ENCODE measurements around the gene EPM2AIP1.
"Not testable (repeated sequence)": the region's sequence is repeated elsewhere in the genome, so short reads cannot be mapped to it uniquely, and the experiment has no call there.

Gene EPM2AIP1

DNA sequence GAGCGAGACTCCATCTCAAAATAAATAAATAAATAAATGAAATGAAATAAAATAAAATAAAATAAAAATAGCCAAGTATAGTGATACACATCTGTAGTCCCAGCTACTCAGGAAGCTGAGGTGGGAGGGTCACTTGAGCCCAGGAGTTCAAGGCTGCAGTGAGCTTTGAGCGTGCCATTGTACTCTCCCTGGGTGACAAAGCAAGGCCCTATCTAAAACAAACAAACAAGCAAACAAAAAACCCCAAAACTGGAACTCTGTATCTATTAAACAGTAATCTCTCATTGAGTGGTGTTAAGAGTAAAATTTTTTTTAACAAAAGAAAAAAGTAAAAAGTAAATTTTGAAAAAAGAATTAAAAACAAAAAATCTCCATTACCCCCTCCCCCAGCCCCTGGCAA, 20.8 kb downstream of the EPM2AIP1 start:
- no peaks in the 10 kb centered on the region for H3K9me3 Mint-ChIP-seq
- H3K27ac Mint-ChIP-seq, result no peak overlapping the region
- H3K36me3 Mint-ChIP-seq (ENCODE audit: low read depth), result peaks cover 27% of the 10 kb centered on the region
- H3K4me3 Mint-ChIP-seq, result no peak overlapping the region
- H3K27me3 Mint-ChIP-seq (ENCODE audit: low read depth), result no peaks in the 10 kb centered on the region
- peaks cover 25% of the 10 kb centered on the region for H3K4me1 Mint-ChIP-seq (ENCODE audit: low read depth)

DNA sequence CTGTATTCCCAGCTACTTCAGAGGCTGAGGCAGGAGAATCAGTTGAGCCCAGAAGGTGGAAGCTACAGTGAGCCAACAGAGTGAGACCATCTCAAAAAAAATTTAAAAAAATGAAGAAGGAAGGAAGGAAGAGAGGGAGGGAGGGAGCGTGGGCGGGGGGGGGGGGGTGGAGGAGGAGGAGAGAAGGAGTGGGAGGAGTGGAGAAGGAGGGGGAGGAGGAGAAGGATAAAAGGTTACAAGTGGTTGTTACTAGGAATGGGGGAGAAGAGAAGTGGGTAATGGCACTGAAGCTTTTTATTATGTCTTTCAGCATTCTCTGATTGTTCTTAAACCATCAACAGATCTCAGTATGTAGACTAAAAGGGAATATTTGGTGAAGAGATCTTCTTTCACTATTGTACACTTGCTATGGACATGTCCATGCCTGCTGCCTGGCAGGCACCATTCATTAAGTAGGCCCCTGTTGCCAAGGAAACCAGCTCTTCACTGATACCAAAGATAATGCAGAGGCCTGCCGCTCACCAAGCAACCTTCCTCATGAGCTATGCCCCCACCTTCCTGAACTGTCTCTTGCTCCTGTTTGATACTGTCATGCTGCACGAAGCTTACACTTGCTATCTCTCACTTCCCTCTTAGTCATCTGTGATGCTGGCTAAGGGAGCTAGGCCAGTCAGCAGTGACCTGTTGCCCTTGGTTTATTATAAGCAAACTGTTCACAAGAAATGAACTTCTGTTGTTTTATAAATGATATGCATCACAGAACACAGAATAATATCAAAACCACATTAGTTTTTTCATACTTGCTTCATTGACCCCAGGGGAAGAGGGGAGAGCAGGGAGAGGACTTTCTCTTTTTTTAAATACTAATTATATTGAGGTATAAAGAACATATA, 23.1 kb downstream of the EPM2AIP1 start:
- no peaks in the 10 kb centered on the region for H3K9me3 Mint-ChIP-seq
- H3K4me3 Mint-ChIP-seq, result peak overlapping the region; percentile 18
- peaks cover 14% of the 10 kb centered on the region for H3K36me3 Mint-ChIP-seq (ENCODE audit: low read depth)

DNA sequence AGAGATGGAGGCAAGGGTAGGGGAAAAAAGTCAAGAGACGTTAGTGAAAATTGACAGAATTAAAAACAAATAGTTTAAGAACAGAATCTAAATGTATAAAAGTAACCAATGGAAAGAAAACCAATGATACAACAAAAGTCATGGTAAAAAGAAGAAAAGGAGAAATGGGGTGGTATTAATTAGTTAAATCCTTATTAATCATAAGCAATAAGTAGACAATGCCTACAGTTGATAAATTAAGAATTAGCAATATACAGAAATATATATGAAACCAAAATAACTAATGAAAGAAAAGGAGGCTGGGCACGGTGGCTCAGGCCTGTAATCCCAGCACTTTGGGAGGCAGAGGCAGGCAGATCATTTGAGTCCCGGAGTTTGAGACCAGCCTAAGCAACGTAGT, 23.8 kb downstream of the EPM2AIP1 start:
- peak overlapping the region; percentile 18 for H3K4me3 Mint-ChIP-seq
- peaks cover 27% of the 10 kb centered on the region for H3K4me1 Mint-ChIP-seq (ENCODE audit: low read depth)
- H3K36me3 Mint-ChIP-seq (ENCODE audit: low read depth), result peaks cover 13% of the 10 kb centered on the region
- no peaks in the 10 kb centered on the region for H3K27me3 Mint-ChIP-seq (ENCODE audit: low read depth)
- no peaks in the 10 kb centered on the region for H3K9me3 Mint-ChIP-seq
- no peak overlapping the region for H3K27ac Mint-ChIP-seq

More for the DNA sequence above, 23.1 kb downstream of the EPM2AIP1 start:
- peaks cover 26% of the 10 kb centered on the region for H3K4me1 Mint-ChIP-seq (ENCODE audit: low read depth)
- H3K27ac Mint-ChIP-seq, result peak overlapping the region; percentile 0
- no peaks in the 10 kb centered on the region for H3K27me3 Mint-ChIP-seq (ENCODE audit: low read depth)

DNA sequence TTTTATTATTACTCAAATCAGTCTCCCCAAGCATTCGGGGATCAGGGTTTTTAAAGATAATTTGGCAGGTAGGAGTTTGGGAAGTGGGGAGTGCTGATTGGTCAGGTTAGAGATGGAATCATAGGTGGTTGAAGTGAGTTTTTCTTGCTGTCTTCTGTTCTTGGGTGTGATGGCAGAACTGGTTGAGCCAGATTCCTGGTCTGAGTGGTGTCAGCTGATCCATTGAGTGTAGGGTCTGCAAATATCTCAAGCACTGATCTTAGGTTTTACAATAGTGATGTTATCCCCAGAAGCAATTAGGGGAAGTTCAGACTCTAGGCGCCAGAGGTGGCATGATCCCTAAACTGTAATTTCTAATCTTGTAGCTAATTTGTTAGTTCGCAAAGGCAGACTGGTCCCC, 27.5 kb downstream of the EPM2AIP1 start:
- Mint-ChIP-seq H3K4me1 (ENCODE audit: low read depth) (peaks cover 13% of the 10 kb centered on the region), H3K4me3 (no peak overlapping the region), H3K9me3 (no peaks in the 10 kb centered on the region), H3K27me3 (ENCODE audit: low read depth) (no peaks in the 10 kb centered on the region), H3K36me3 (ENCODE audit: low read depth) (peaks cover 1% of the 10 kb centered on the region), H3K27ac (no peak overlapping the region)

DNA sequence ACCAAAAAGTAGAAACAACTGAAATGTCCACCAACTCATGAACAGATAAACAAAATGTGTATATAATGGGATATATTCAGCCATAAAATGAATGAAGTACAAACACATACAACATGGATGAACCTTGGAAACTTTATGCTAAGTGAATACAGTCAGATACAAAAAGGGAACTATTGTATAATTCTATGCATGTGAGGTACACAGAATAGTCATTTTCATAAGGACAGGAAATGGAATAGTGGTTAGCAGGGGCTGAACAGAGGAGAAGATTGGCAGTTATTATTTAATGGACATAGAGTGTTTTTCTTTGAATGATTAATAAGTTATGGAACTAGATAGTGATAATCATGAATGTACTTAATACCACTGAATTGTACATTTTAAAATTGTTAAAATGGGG, 28.1 kb downstream of the EPM2AIP1 start:
- Mint-ChIP-seq H3K4me1 (ENCODE audit: low read depth) (peaks cover 9% of the 10 kb centered on the region), H3K4me3 (no peak overlapping the region), H3K36me3 (ENCODE audit: low read depth) (peaks cover 1% of the 10 kb centered on the region), H3K9me3 (no peaks in the 10 kb centered on the region), H3K27ac (no peak overlapping the region), H3K27me3 (ENCODE audit: low read depth) (no peaks in the 10 kb centered on the region)

DNA sequence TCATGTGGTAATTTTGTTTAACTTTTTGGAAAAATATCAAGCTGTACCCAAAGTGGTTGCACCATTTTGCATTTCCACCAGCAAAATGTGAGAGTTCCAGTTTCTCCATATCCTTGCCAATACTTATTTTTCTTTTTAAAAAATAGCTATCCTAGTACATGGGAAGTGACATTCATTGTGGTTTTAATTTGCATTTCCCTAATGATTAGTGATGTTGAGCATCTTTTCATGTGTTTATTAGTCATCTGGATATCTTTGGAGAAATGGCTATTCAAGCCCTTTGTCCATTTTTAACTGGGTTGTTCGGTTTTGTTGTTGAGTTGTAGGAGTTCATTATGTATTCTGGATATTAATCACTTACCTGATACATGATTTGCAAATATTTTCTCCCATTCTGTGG, 28.6 kb downstream of the EPM2AIP1 start:
- H3K4me1 Mint-ChIP-seq (ENCODE audit: low read depth), result peaks cover 6% of the 10 kb centered on the region
- H3K27me3 Mint-ChIP-seq (ENCODE audit: low read depth), result no peaks in the 10 kb centered on the region
- no peak overlapping the region for H3K4me3 Mint-ChIP-seq
- H3K36me3 Mint-ChIP-seq (ENCODE audit: low read depth), result peaks cover 1% of the 10 kb centered on the region
- no peaks in the 10 kb centered on the region for H3K9me3 Mint-ChIP-seq
- H3K27ac Mint-ChIP-seq, result no peak overlapping the region

DNA sequence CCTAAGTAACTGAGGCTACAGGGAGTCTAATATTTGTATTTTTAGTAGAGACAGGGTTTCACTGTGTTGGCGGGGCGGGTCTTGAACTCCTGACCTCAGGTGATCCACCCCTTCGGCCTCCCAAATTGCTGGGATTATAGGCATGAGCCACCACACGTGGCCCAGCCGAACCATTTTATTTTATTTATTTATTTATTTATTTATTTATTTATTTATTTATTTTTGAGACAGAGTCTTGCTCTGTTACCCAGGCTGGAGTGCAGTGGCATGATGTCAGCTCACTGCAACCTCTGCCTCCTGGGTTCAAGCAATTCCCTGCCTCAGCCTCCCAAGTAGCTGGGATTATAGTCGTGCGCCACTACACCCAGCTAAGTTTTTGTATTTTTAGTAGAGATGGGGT, 29.9 kb downstream of the EPM2AIP1 start:
- H3K4me1 Mint-ChIP-seq (ENCODE audit: low read depth); H3K27ac Mint-ChIP-seq; H3K4me3 Mint-ChIP-seq; H3K9me3 Mint-ChIP-seq; H3K36me3 Mint-ChIP-seq (ENCODE audit: low read depth); H3K27me3 Mint-ChIP-seq (ENCODE audit: low read depth): not testable (repeated sequence)

DNA sequence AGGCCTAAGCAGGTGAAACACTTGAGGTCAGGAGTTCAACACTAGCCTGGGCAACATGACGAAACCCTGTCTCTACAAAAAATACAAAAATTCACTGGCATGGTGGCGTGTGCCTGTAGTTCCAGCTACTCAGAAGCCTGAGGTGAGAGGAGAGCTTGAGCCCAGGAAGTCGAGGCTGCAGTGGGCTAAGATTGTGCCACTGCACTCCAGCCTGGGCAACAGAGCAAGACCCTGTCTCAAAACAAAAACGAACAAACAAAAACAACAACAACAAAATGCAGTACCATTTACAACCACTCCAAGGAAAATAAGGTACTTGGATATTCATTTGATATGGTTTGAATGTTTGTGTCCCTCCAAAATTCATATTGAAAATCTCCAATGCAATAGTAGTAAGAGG, 32.4 kb downstream of the EPM2AIP1 start:
- H3K4me1 Mint-ChIP-seq (ENCODE audit: low read depth), result peaks cover 9% of the 10 kb centered on the region
- H3K36me3 Mint-ChIP-seq (ENCODE audit: low read depth), result no peaks in the 10 kb centered on the region
- no peaks in the 10 kb centered on the region for H3K27me3 Mint-ChIP-seq (ENCODE audit: low read depth)
- no peak overlapping the region for H3K4me3 Mint-ChIP-seq
- no peaks in the 10 kb centered on the region for H3K9me3 Mint-ChIP-seq
- no peak overlapping the region for H3K27ac Mint-ChIP-seq

DNA sequence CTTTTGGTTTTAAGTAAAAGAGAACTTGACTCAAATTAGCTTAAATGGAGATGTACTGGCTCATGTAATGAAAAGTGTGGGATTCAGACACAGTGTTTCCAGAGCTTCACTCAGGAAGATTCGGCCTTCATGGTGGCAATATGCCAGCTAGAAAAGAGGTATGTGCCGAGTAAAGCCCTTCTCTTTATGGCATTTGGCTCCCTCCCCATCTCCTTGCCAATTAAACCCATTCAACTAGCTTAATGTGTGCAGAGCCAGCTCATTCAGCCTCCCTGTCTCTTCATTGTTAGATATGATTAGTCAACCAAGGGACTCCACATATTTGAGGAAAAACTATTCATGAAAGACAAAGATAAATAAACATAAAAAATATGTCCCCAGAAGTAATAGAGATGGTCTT, 33.1 kb downstream of the EPM2AIP1 start:
- Mint-ChIP-seq H3K27me3 (ENCODE audit: low read depth) (peaks cover under 1% of the 10 kb centered on the region), H3K4me1 (ENCODE audit: low read depth) (peaks cover 9% of the 10 kb centered on the region), H3K27ac (no peak overlapping the region), H3K9me3 (no peaks in the 10 kb centered on the region), H3K36me3 (ENCODE audit: low read depth) (no peaks in the 10 kb centered on the region), H3K4me3 (no peak overlapping the region)

DNA sequence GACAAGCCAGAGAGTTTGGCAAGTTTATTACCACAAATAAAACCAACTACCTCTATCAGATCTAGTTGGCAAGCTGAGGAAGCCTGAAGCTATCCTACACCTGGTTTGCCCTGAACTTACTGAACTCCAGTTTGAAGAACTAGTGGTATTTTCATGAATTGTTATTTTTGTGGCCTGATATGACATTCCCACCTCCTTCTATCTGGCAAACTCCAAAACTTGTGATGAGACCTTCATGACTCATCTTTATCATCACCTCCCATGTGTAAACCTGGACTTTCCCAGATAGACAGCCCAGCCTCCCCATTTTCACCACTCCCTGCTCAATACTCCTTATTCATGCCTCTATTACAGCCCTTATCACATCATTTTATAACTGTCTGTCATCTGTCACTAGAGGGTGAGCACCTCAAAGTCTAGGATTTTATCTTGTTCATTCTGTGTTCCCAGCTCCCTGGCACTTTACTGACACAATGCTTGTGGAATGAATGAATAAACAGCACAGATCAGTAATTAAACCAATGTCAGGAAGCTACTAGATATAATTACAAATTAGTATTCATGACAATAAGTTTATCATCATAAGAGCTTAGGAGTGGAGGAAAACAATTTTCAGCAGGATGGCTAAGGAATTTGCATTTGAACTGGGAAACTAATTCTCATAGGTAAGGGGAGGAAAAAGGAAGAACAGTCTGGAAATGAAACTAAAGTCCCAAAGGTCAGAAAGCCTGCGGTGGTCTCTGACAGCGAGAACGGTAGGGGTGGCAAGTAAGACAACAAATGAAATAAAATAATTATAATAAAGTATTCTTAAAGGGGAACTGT, 34.9 kb downstream of the EPM2AIP1 start:
- H3K4me1 Mint-ChIP-seq (ENCODE audit: low read depth), result peaks cover 7% of the 10 kb centered on the region
- H3K36me3 Mint-ChIP-seq (ENCODE audit: low read depth), result no peaks in the 10 kb centered on the region
- peaks cover 3% of the 10 kb centered on the region for H3K27me3 Mint-ChIP-seq (ENCODE audit: low read depth)
- no peak overlapping the region for H3K27ac Mint-ChIP-seq
- H3K9me3 Mint-ChIP-seq, result no peaks in the 10 kb centered on the region
- H3K4me3 Mint-ChIP-seq, result no peak overlapping the region

DNA sequence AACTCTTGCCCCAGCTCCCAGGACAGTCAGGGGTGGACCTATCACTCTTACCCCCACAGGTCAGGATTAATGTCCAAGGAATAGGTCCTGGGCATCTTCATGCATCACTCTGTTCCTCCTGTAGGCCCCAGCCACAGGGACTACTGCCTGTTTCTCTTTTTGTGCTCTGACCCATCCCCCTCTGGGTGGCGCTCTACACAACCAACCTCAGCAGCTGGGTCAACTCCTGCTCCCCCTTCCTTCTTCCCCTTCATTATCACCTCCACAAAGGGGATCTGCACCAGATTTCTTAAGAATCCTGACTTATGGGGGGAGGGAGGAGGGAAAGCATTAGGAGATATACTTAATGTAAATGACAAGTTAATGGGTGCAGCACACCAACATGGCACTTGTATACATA, 35.9 kb downstream of the EPM2AIP1 start:
- Mint-ChIP-seq H3K4me3 (no peak overlapping the region), H3K4me1 (ENCODE audit: low read depth) (peaks cover 7% of the 10 kb centered on the region), H3K9me3 (no peaks in the 10 kb centered on the region), H3K27me3 (ENCODE audit: low read depth) (peaks cover 9% of the 10 kb centered on the region), H3K36me3 (ENCODE audit: low read depth) (no peaks in the 10 kb centered on the region), H3K27ac (no peak overlapping the region)

DNA sequence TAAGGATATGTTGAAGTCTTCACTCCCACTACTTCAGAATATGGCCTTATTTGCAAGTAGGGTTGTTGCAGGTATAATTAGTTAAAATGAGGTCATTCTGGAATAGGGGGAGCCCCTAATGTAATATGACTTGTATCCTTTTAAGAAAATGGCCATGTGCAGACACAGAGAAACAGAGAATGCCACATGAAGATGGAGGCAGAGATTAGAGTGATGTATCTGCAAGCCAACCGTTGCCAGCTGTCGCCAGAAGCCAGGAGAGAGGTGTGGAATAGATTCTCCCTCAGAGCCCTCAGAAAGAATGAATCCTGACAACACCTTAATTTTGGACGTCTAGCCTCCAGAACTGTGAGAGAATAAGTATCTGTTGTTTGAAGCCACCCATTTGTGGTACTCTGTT, 36.8 kb downstream of the EPM2AIP1 start:
- no peak overlapping the region for H3K4me3 Mint-ChIP-seq
- H3K4me1 Mint-ChIP-seq (ENCODE audit: low read depth), result peaks cover 7% of the 10 kb centered on the region
- H3K9me3 Mint-ChIP-seq, result no peaks in the 10 kb centered on the region
- no peak overlapping the region for H3K27ac Mint-ChIP-seq
- peaks cover 9% of the 10 kb centered on the region for H3K27me3 Mint-ChIP-seq (ENCODE audit: low read depth)
- no peaks in the 10 kb centered on the region for H3K36me3 Mint-ChIP-seq (ENCODE audit: low read depth)

DNA sequence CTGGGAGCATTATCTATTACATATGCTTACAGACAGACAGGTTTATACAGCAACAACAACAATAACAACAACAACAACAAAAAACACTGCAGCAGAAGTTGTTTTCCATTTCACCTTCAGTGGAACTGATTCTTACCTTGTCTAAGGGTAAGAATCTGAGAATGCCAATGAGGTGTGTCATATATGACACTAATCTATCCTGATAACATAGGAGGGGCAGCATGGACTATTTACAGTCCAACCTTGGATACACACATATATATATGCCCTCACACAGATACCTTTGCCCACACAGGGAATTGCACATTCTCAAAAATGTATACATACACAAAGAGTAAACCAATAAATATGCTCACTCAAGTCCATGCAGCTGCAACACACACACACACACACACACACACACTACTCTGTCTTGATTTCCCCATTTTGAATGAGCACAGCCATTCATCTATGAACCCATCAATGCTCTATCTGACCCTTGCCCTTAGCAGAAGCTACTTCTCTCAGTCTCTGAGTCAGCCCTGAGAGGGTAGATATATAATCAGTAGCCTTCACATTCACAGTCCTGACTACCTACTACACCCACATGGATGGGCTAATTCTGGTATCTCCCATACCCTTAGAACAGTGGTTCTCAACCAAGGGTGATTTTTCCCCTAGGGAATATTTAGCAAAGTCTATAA, 38.3 kb downstream of the EPM2AIP1 start:
- peaks cover under 1% of the 10 kb centered on the region for H3K9me3 Mint-ChIP-seq
- peaks cover 7% of the 10 kb centered on the region for H3K4me1 Mint-ChIP-seq (ENCODE audit: low read depth)
- no peak overlapping the region for H3K4me3 Mint-ChIP-seq
- no peaks in the 10 kb centered on the region for H3K36me3 Mint-ChIP-seq (ENCODE audit: low read depth)
- H3K27me3 Mint-ChIP-seq (ENCODE audit: low read depth), result peaks cover 11% of the 10 kb centered on the region
- H3K27ac Mint-ChIP-seq, result no peak overlapping the region

DNA sequence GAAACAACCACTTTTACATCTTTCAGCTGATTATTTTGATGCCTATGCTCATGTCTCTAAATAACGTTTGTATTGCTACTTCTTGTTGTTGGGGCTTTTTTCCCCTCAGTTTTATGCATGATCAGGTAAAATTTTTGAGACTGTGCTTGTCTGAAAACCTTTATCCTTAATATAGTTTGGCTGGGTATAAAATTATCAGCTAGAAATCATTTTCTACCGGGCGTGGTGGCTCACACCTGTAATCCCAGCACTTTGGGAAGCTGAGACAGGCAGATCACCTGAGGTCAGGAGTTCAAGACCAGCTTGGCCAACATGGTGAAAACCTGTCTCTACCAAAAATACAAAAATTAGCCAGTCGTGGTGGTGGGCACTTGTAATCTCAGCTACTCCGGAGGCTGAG, 45.1 kb downstream of the EPM2AIP1 start:
- H3K4me3 Mint-ChIP-seq; H3K27ac Mint-ChIP-seq; H3K4me1 Mint-ChIP-seq (ENCODE audit: low read depth): not testable (repeated sequence)
- Mint-ChIP-seq H3K36me3 (ENCODE audit: low read depth) (peaks cover 17% of the 10 kb centered on the region), H3K27me3 (ENCODE audit: low read depth) (peaks cover 27% of the 10 kb centered on the region), H3K9me3 (peaks cover 29% of the 10 kb centered on the region)

All from T-helper 1 cell treated with Interleukin-12 subunit alpha and Interleukin-12 subunit beta and Interleukin-4 antibody, amounts not matched to agents 30 μg/mL and 1 μg/mL, for 36 hours (primary cell).